GM23248 (cell line): Measurements from ENCODE around the gene TMEM130. TPM values are rescaled to one million over a fixed set of nuclear protein-coding genes. Genes with fewer than 3 reads are reported as not detected.
"Not testable (repeated sequence)": the region's sequence is repeated elsewhere in the genome, so short reads cannot be mapped to it uniquely, and the experiment has no call there.

Experiments used
- DNase-seq: peaks from one replicate; pipeline ENCODE4 v3.0.0-alpha.2; 2015
- H2AFZ ChIP-seq: fragments of 200-600 bp; sonication (generic); 2 replicates; pipeline ENCODE4 v1.6.1; 2016; ENCODE audit warnings: antibody characterized with exemption
- H3F3A ChIP-seq: fragments of 200-600 bp; sonication (generic); 2 replicates; pipeline ENCODE4 v1.6.1; 2016; ENCODE audit warnings: mild to moderate bottlenecking, antibody characterized with exemption, mixed run types; ENCODE audit not compliant: insufficient read depth
- H3K27ac ChIP-seq: fragments of 200-600 bp; sonication (generic); 2 replicates; pipeline ENCODE4 v1.5.1; 2016; ENCODE audit warnings: mild to moderate bottlenecking
- H3K27me3 ChIP-seq: fragments of 200-600 bp; sonication (generic); replicated peaks from 2 replicates; pipeline ENCODE4 v1.6.1; 2016; ENCODE audit warnings: mild to moderate bottlenecking; ENCODE audit not compliant: insufficient read depth
- H3K36me3 ChIP-seq: fragments of 200-600 bp; sonication (generic); 2 replicates; pipeline ENCODE4 v1.6.1; 2016; ENCODE audit warnings: low read depth, mild to moderate bottlenecking
- H3K4me1 ChIP-seq: fragments of 200-600 bp; sonication (generic); 2 replicates; pipeline ENCODE4 v1.6.1; 2016; ENCODE audit warnings: mild to moderate bottlenecking; ENCODE audit not compliant: insufficient read depth
- H3K4me2 ChIP-seq: fragments of 200-600 bp; sonication (generic); one replicate; pipeline ENCODE4 v1.6.1; 2016; ENCODE audit warnings: mild to moderate bottlenecking; ENCODE audit not compliant: unreplicated experiment
- H3K4me3 ChIP-seq: fragments of 200-600 bp; sonication (generic); 2 replicates; pipeline ENCODE4 v1.5.1; 2016; ENCODE audit warnings: mild to moderate bottlenecking
- H3K79me2 ChIP-seq: fragments of 200-600 bp; sonication (generic); 2 replicates; pipeline ENCODE4 v1.6.1; 2016; ENCODE audit warnings: mild to moderate bottlenecking; ENCODE audit not compliant: insufficient read depth
- H3K9ac ChIP-seq: fragments of 200-600 bp; sonication (generic); 2 replicates; pipeline ENCODE4 v1.6.1; 2016; ENCODE audit warnings: mild to moderate bottlenecking
- H3K9me2 ChIP-seq: fragments of 200-600 bp; sonication (generic); 2 replicates; pipeline ENCODE4 v1.6.1; 2016; ENCODE audit warnings: mixed run types, mild to moderate bottlenecking, moderate library complexity; ENCODE audit not compliant: insufficient read depth
- H3K9me3 ChIP-seq: fragments of 200-600 bp; sonication (generic); one replicate; pipeline ENCODE4 v1.6.1; 2017; ENCODE audit warnings: low read depth
- H4K20me1 ChIP-seq: fragments of 200-600 bp; sonication (generic); 2 replicates; pipeline ENCODE4 v1.6.0; 2016; ENCODE audit not compliant: insufficient read depth
- EZH2 ChIP-seq: fragments of 200-600 bp; sonication (generic); IDR thresholded peaks from 2 replicates; pipeline ENCODE4 v1.6.1; 2018; ENCODE audit warnings: antibody characterized with exemption, mild to moderate bottlenecking; ENCODE audit not compliant: insufficient read depth, poor library complexity, severe bottlenecking
- EZH2phosphoT487 ChIP-seq: fragments of 200-600 bp; sonication (generic); IDR thresholded peaks from 2 replicates; pipeline ENCODE4 v1.6.1; 2018; ENCODE audit warnings: antibody characterized with exemption, moderate library complexity, mild to moderate bottlenecking, low read depth; ENCODE audit not compliant: insufficient read depth
- WGBS, 2 experiments: methylation state at CpG; one replicate each; pipeline ENCODE4 v1.1.6; 2015 to 2017; ENCODE audit warnings: low lambda C conversion rate in 2 of 2, low coverage in 1 of 2; ENCODE audit errors: missing lambda C conversion rate in 2 of 2; 5-methylcytosine and 5-hydroxymethylcytosine counted together
- in situ Hi-C: fragments of 300-500 bp; cut with MboI; formaldehyde crosslinking; loops from 2 replicates; pipeline ENCODE4 v1.15.0; 2020
- polyA plus RNA-seq: library from polyadenylated mRNA; unstranded; fragments of >200 nt; fragmentation: Nextera tagmentation; extraction: Ambion mirVana; gene quantifications from 2 replicates; pipeline ENCODE4 v1.2.1, GENCODE V29; 2016
- total RNA-seq: library from RNA; depleted of rRNA; stranded (reverse); fragments of >200 nt; shearing (Covaris generic); gene quantifications from 2 replicates; pipeline ENCODE4 v1.2.3, GENCODE V29; 2014

Gene TMEM130
- total and polyA plus RNA-seq, 2 experiments from 2014 or later = 0.40 TPM; not detected in 1

GRCh38 chr7:98875501-98875900, 5.7 kb upstream of the TMEM130 start:
- H3F3A ChIP-seq = no peaks in the 10 kb centered on the region
- no peak overlapping the region for H3K9ac ChIP-seq
- in situ Hi-C loops = no loop called here
- H3K27ac ChIP-seq = no peak overlapping the region
- no peaks in the 10 kb centered on the region for H3K36me3 ChIP-seq
- peaks cover 2% of the 10 kb centered on the region; the same call in 1 of the 2 replicates for H4K20me1 ChIP-seq
- no peaks in the 10 kb centered on the region for H3K9me3 ChIP-seq
- H3K4me1 ChIP-seq = no peaks in the 10 kb centered on the region
- no peak overlapping the region for H3K4me3 ChIP-seq
- H3K79me2 ChIP-seq = peaks cover 20% of the 10 kb centered on the region
- TF ChIP-seq EZH2phosphoT487 (no peak), EZH2 (no peak)
- H3K27me3 ChIP-seq = no peaks in the 10 kb centered on the region
- no peaks in the 10 kb centered on the region for H3K9me2 ChIP-seq
- WGBS, 2 experiments = 69 to 75% methylated on average over 8 to 9 of the region's 9 CpGs
- no peak overlapping the region for H3K4me2 ChIP-seq
- no peak overlapping the region for H2AFZ ChIP-seq
- no peak for DNase-seq

GRCh38 chr7:98874942-98875341, 5.1 kb upstream of the TMEM130 start:
- no peaks in the 10 kb centered on the region for H3F3A ChIP-seq
- no peaks in the 10 kb centered on the region for H3K4me1 ChIP-seq
- no peak overlapping the region for H2AFZ ChIP-seq
- no peak overlapping the region for H3K27ac ChIP-seq
- 80 to 86% methylated on average over 1 of the region's 1 CpG for WGBS, 2 experiments
- DNase-seq = no peak
- H3K9ac ChIP-seq = no peak overlapping the region
- H3K27me3 ChIP-seq = no peaks in the 10 kb centered on the region
- TF ChIP-seq EZH2 (no peak), EZH2phosphoT487 (no peak)
- H3K4me2 ChIP-seq = no peak overlapping the region
- H3K9me2 ChIP-seq = no peaks in the 10 kb centered on the region
- no peaks in the 10 kb centered on the region for H3K36me3 ChIP-seq
- H3K9me3 ChIP-seq = no peaks in the 10 kb centered on the region
- in situ Hi-C loops = no loop called here
- H3K4me3 ChIP-seq = no peak overlapping the region
- H3K79me2 ChIP-seq = peaks cover 14% of the 10 kb centered on the region
- no peaks in the 10 kb centered on the region for H4K20me1 ChIP-seq

GRCh38 chr7:98873610-98874009, 3.8 kb upstream of the TMEM130 start:
- H3K9me2 ChIP-seq, H3K36me3 ChIP-seq, H3K4me1 ChIP-seq, H3K79me2 ChIP-seq, DNase-seq, H3K27ac ChIP-seq, H3K9ac ChIP-seq, H3F3A ChIP-seq, H3K27me3 ChIP-seq, H3K4me3 ChIP-seq, H2AFZ ChIP-seq, in situ Hi-C loops, H3K9me3 ChIP-seq, H4K20me1 ChIP-seq, H3K4me2 ChIP-seq: not testable (repeated sequence)
- WGBS, 2 experiments = 86 to 89% methylated on average over 11 of the region's 11 CpGs

GRCh38 chr7:98872328-98872924, 2.6 kb upstream of the TMEM130 start:
- in situ Hi-C loops = no loop called here
- no peak overlapping the region for H2AFZ ChIP-seq
- no peaks in the 10 kb centered on the region for H3K79me2 ChIP-seq
- no peak overlapping the region for H3K4me3 ChIP-seq
- H3K4me1 ChIP-seq = no peaks in the 10 kb centered on the region
- H3K4me2 ChIP-seq = no peak overlapping the region
- TF ChIP-seq EZH2 (no peak), EZH2phosphoT487 (no peak)
- H3K9ac ChIP-seq = no peak overlapping the region
- no peak overlapping the region for H3K27ac ChIP-seq
- no peaks in the 10 kb centered on the region for H3K9me2 ChIP-seq
- H3K27me3 ChIP-seq = peaks cover 6% of the 10 kb centered on the region; the same call in 1 of the 2 replicates
- DNase-seq = peak; percentile 33
- 58 to 62% methylated on average over 7 of the region's 7 CpGs for WGBS, 2 experiments
- H3K36me3 ChIP-seq = no peaks in the 10 kb centered on the region
- no peaks in the 10 kb centered on the region for H4K20me1 ChIP-seq
- no peaks in the 10 kb centered on the region for H3K9me3 ChIP-seq
- peaks cover 5% of the 10 kb centered on the region; the same call in 1 of the 2 replicates for H3F3A ChIP-seq
